Kidney epithelial cell (primary cell): ENCODE measurements around the gene SPATA19. TPM values are rescaled to one million over a fixed set of nuclear protein-coding genes. Genes with fewer than 3 reads are reported as not detected.
"Not testable (repeated sequence)": the region's sequence is repeated elsewhere in the genome, so short reads cannot be mapped to it uniquely, and the experiment has no call there.

Experiments
- DNase-seq: peaks from one replicate; pipeline ENCODE4 v3.0.0-alpha.2; 2010; ENCODE audit warnings: low read depth
- H3K27me3 ChIP-seq: 2 replicates; pipeline ENCODE4 v1.6.0; 2011; ENCODE audit warnings: low read length; ENCODE audit not compliant: control insufficient read depth, insufficient read depth
- H3K36me3 ChIP-seq: 2 replicates; pipeline ENCODE4 v1.5.1; 2011; ENCODE audit warnings: low read length; ENCODE audit not compliant: control insufficient read depth, insufficient read depth
- H3K4me3 ChIP-seq: 2 replicates; pipeline ENCODE4 v1.5.1; 2011; ENCODE audit warnings: low read depth, mild to moderate bottlenecking, control low read depth, low read length
- total RNA-seq: library from RNA; depleted of rRNA; stranded (reverse); fragments of >200 nt; gene quantifications from 2 replicates; pipeline ENCODE4 v1.2.3, GENCODE V29; 2015
- TF ChIP-seq, protein P1 (sequence below): IDR thresholded peaks from 2 replicates; pipeline ENCODE4 v1.5.1; 2011; ENCODE audit warnings: mild to moderate bottlenecking, moderate library complexity, low read length, control low read depth, inconsistent platforms; ENCODE audit not compliant: insufficient read depth, poor library complexity, severe bottlenecking

The SPATA19 gene
- total RNA-seq, 1 donor from 2014 or later = not detected

DNA sequence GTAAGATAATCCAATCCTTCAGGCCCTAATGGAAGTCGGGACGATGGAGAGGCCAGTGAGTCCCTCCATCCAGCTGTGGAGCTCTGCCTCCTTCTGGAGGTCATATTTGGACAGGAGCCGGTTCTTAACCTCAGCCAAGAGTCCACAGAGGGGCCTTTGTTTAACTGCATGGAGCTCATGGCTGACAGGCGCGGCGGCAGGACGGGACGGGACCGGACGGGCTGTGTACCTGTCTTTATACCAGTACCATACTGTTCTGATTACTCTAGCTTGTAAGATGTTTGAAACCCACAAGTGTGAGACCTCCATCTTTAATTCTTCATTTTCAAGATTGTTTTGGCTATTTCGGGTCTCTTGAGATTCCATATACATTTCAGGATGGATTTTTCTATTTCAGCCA lies 20.2 kb upstream of the SPATA19 start:
- Histone ChIP-seq H3K4me3 (no peak overlapping the region), H3K27me3 (no peaks in the 10 kb centered on the region), H3K36me3 (no peaks in the 10 kb centered on the region)
- TF ChIP-seq, protein P1, sequence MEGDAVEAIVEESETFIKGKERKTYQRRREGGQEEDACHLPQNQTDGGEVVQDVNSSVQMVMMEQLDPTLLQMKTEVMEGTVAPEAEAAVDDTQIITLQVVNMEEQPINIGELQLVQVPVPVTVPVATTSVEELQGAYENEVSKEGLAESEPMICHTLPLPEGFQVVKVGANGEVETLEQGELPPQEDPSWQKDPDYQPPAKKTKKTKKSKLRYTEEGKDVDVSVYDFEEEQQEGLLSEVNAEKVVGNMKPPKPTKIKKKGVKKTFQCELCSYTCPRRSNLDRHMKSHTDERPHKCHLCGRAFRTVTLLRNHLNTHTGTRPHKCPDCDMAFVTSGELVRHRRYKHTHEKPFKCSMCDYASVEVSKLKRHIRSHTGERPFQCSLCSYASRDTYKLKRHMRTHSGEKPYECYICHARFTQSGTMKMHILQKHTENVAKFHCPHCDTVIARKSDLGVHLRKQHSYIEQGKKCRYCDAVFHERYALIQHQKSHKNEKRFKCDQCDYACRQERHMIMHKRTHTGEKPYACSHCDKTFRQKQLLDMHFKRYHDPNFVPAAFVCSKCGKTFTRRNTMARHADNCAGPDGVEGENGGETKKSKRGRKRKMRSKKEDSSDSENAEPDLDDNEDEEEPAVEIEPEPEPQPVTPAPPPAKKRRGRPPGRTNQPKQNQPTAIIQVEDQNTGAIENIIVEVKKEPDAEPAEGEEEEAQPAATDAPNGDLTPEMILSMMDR = no peak
- DNase-seq = no peak

DNA sequence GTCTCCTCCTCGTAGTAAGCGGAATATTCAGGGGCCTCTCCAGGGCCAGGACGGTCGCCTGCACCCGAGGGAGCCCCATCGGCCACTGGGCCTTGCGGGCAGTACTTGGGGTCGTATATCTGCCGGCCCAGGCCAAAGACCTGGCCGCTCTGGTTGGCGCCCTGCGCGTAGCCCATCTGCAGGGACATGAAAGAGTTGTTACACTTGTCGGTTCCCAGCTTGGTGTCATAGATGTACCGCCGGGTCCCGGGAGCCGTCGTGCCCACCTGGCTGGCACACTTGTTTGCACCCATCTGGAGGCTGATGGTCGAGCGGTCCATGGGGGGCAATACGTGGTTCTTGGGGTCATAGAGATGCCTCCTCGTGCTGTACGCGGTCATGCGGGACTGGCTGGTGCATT lies 19.4 kb upstream of the SPATA19 start:
- Histone ChIP-seq H3K4me3 (no peak overlapping the region), H3K27me3 (no peaks in the 10 kb centered on the region), H3K36me3 (no peaks in the 10 kb centered on the region)
- DNase-seq = no peak
- TF ChIP-seq, protein P1 = no peak

DNA sequence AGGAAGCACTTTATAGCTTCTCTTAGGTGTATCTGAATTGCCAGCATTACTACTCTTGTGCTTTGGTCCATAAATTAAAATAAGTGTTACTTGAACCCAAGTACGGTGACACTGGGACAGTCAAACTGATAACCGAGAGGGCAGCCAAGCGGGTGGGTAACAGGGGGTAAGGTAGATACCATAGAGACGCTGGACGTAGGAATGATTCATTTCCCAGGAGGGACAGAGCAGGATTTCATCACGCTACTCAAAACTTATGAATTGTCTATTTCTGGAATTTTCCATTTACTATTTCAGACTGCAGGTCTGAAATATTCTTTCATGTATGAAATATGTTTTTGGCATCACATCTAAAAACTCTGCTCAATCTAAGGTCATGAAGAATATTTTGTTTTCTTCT lies 14.8 kb upstream of the SPATA19 start:
- no peaks in the 10 kb centered on the region for H3K27me3 ChIP-seq
- H3K36me3 ChIP-seq = no peaks in the 10 kb centered on the region
- TF ChIP-seq, protein P1 = no peak
- no peak overlapping the region for H3K4me3 ChIP-seq
- no peak for DNase-seq

DNA sequence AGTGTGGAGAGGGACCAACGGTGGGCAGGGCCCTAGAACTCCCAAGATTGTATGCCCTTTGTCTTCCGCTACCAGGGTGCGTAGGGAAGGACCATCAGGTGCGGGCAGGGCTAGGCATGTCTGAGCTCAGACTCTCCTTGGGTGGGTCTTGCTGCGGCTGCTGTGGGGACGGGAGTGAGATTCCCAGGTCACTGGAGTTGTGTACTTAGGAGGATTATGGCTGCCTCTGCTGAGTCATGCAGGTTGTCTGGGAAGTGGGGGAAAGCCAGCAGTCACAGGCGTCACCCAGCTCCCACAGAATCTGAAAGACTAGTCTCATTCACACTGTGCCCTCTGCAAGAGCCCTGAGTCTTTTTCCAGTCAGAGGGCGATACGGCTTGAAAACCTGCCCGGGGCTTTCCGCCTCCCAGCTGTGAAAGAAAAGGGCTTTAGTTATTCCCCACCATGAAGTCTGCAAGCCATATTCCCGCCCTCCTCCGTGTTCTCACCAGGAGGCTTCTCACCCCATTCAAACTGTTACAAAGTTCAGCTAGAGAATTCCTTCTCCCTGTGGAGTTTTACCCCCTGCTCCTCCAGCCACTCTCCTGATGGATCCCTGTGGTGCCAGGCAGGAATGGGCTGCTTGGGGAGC lies 9.1 kb upstream of the SPATA19 start:
- DNase-seq, H3K4me3 ChIP-seq, H3K27me3 ChIP-seq, H3K36me3 ChIP-seq: not testable (repeated sequence)

DNA sequence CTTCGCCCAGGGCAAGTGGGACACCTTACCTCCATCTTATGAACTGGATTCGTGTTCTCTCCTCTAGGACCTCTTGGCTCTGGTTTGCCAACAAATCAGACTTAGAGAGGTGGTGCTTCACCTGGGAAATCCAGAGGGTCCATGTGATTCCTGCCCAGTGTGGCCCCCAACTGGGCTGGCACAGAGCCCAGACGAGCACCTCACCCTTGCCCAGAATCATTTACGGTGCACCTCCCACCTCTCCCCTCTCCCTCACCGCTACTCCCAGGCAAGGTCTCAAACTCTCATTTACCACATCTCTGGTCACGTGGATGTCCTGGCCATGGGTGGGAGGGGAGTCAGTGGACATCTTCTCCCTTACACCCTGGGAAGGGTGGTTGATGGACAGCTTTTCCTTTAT lies 1.1 kb downstream of the SPATA19 start:
- H3K36me3 ChIP-seq = no peaks in the 10 kb centered on the region
- no peaks in the 10 kb centered on the region for H3K27me3 ChIP-seq
- H3K4me3 ChIP-seq = no peak overlapping the region
- DNase-seq = no peak
- TF ChIP-seq, protein P1 = no peak

DNA sequence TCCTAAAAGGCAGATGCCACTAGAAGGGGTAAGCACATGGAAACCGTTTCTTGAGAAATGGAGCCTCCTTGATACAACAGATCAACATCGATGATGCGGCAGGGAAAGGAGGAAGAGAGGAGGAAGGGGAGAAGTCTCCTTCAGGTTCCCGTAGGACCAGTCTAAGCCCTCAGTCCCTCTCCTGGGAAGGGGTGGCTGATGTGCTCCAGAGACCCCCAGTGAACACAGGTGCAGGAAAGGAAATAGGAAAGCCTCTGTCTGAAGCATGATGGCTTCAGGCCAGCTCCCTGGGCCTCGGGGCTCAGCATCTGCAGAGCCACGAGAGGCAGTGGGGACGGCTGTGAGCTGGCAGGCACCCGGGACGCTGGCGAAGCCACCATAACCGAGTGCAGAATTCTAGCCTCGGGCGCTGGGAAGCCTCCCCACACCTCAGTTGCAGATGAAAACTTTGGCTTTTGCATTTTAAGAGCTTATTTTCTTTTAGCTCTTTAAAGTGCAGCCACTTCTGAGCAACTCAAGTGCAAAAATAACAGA lies 1.8 kb downstream of the SPATA19 start:
- no peak for DNase-seq
- TF ChIP-seq, protein P1 = no peak
- Histone ChIP-seq H3K27me3 (no peaks in the 10 kb centered on the region), H3K4me3 (no peak overlapping the region), H3K36me3 (no peaks in the 10 kb centered on the region)
